Measurements from ENCODE around the gene FGFR4. TPM values are rescaled to one million over a fixed set of nuclear protein-coding genes. Genes with fewer than 3 reads are reported as not detected.
"Not testable (repeated sequence)": the region's sequence is repeated elsewhere in the genome, so short reads cannot be mapped to it uniquely, and the experiment has no call there.

Gene FGFR4
- total RNA-seq, 2 donors from 2014 or later = 1.6 to 2.8 TPM

DNA sequence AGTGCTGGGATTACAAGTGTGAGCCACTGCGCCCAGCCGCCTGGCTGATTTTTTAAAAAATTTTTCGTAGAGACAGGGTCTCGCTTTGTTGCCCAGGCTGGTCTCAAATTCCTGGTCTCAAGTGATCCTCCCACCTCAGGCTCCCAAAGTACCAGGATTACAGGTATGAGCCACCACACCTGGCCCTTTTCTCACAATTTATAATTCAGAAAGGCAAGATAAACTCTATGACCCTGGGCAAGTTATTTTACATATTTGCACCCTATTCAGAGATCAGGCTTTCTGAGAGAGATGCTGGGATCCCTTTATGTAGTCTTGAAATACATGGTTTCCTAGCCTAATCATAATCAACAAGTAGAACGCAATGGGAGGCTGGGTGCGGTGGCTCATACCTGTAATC lies 43.6 kb upstream of the FGFR4 start:
- TF ChIP-seq, protein P1, sequence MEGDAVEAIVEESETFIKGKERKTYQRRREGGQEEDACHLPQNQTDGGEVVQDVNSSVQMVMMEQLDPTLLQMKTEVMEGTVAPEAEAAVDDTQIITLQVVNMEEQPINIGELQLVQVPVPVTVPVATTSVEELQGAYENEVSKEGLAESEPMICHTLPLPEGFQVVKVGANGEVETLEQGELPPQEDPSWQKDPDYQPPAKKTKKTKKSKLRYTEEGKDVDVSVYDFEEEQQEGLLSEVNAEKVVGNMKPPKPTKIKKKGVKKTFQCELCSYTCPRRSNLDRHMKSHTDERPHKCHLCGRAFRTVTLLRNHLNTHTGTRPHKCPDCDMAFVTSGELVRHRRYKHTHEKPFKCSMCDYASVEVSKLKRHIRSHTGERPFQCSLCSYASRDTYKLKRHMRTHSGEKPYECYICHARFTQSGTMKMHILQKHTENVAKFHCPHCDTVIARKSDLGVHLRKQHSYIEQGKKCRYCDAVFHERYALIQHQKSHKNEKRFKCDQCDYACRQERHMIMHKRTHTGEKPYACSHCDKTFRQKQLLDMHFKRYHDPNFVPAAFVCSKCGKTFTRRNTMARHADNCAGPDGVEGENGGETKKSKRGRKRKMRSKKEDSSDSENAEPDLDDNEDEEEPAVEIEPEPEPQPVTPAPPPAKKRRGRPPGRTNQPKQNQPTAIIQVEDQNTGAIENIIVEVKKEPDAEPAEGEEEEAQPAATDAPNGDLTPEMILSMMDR (IDR thresholded peaks at IDR 0.05) = no peak
- Histone ChIP-seq H3K4me3 (no peak overlapping the region), H3K27ac (no peak overlapping the region), H3K4me1 (ENCODE audit: control insufficient read depth in 1 of 2, low read depth in 2 of 2) (peaks cover 0 to 19% of the 10 kb centered on the region in 2 donors), H3K36me3 (peaks cover 30% of the 10 kb centered on the region), H3K27me3 (replicated peaks; ENCODE audit: insufficient read depth) (no peaks in the 10 kb centered on the region), H3K9me3 (no peaks in the 10 kb centered on the region)
- ATAC-seq (ENCODE audit: insufficient number of reproducible peaks, low FRiP score, low read depth) = no peak
- DNase-seq (ENCODE audit: low spot score) = no peak

DNA sequence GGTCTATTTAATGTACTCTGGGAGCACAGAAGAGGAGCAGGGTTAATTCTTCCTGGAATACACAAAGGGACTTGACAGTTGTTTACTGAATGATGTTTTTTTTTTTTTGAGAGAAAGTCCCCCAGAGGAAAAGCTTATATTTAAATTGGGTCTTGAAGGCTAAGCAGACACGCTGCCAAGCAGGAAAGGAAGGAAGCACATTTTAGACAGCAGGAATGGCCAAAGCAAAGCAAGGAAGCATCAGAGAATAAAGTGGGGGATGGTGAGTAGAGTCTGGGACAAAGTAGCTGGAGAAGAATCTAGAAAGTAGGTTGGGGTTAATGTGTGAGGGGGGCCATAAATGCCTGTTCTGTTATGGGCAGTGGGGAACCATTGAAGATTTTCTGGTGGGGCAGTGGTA lies 42.8 kb upstream of the FGFR4 start:
- Histone ChIP-seq H3K4me1 (ENCODE audit: control insufficient read depth in 1 of 2, low read depth in 2 of 2) (peaks cover 0 to 19% of the 10 kb centered on the region in 2 donors), H3K27me3 (replicated peaks; ENCODE audit: insufficient read depth) (no peaks in the 10 kb centered on the region), H3K27ac (no peak overlapping the region), H3K4me3 (no peak overlapping the region), H3K36me3 (peaks cover 33% of the 10 kb centered on the region), H3K9me3 (no peaks in the 10 kb centered on the region)
- TF ChIP-seq, protein P1 (IDR thresholded peaks at IDR 0.05) = no peak
- ATAC-seq (ENCODE audit: insufficient number of reproducible peaks, low FRiP score, low read depth) = no peak
- no peak for DNase-seq (ENCODE audit: low spot score)

DNA sequence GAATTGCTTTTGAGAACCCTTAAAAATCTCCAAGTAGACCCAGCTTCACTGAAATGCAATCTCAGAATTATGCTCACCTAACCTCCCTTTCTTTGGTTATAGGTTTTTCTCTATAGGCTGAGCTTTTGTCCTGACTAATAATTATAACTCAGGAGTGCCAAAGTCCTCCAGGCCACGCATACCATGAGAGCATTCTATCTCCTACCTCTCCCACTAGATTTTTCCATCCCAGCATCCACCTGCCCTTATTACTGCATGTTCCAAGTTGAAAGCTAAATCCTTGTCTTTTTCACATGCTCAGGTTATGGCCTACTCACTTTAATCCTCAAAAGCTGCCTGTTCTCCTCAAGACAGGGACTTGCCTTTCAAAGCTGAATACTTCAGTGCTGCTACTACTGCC lies 42.1 kb upstream of the FGFR4 start:
- no peaks in the 10 kb centered on the region for H3K9me3 ChIP-seq
- H3K36me3 ChIP-seq = peaks cover 37% of the 10 kb centered on the region
- H3K4me1 ChIP-seq (ENCODE audit: control insufficient read depth in 1 of 2, low read depth in 2 of 2) = peaks cover 0 to 19% of the 10 kb centered on the region in 2 donors
- ATAC-seq (ENCODE audit: insufficient number of reproducible peaks, low FRiP score, low read depth) = no peak
- TF ChIP-seq, protein P1 (IDR thresholded peaks at IDR 0.05) = no peak
- no peaks in the 10 kb centered on the region for H3K27me3 ChIP-seq (replicated peaks; ENCODE audit: insufficient read depth)
- H3K4me3 ChIP-seq = no peak overlapping the region
- DNase-seq (ENCODE audit: low spot score) = no peak
- no peak overlapping the region for H3K27ac ChIP-seq

DNA sequence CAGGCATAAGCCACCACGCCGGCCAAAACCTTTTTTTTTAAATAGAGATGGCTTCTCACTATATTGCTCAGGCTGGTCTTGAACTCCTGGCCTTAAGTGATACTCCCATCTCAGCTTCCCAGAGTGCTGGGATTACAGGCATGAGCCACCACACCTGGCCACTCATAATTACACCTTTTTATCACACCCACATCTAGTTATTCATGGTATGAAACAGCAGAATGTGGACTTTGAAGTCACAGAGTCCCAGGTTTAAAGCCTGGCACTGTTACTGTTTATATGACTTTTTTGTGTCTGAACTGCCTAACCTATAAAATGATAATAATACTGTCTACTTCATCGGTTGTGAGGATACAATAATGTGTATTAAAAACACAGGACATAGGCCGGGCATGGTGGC lies 41.1 kb upstream of the FGFR4 start:
- peaks cover 45% of the 10 kb centered on the region for H3K36me3 ChIP-seq
- TF ChIP-seq, protein P1 (IDR thresholded peaks at IDR 0.05) = no peak
- H3K27me3 ChIP-seq (replicated peaks; ENCODE audit: insufficient read depth) = no peaks in the 10 kb centered on the region
- peaks cover 0 to 11% of the 10 kb centered on the region in 2 donors for H3K4me1 ChIP-seq (ENCODE audit: control insufficient read depth in 1 of 2, low read depth in 2 of 2)
- H3K27ac ChIP-seq = no peak overlapping the region
- no peak for DNase-seq (ENCODE audit: low spot score)
- no peaks in the 10 kb centered on the region for H3K9me3 ChIP-seq
- H3K4me3 ChIP-seq = no peak overlapping the region
- ATAC-seq (ENCODE audit: insufficient number of reproducible peaks, low FRiP score, low read depth) = no peak

DNA sequence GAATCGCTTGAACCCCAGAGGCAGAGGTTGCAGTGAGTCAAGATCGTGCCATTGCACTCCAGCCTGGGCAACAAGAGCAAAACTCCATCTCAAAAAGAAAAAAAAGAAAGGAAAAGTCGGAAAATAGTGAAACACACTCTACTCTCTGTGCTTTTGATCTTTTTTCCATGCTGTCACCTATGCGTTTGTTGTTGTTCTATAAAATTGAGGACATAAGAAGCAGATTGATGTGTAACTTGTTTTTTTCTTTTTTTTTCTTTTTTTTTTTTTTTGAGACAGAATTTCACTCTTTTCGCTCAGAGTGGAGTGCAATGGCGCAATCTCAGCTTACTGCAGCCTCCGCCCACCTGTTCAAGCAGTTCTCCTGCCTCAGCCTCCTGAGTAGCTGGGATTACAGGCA lies 38.2 kb upstream of the FGFR4 start:
- ATAC-seq (ENCODE audit: insufficient number of reproducible peaks, low FRiP score, low read depth); H3K9me3 ChIP-seq; DNase-seq (ENCODE audit: low spot score); H3K4me3 ChIP-seq; H3K4me1 ChIP-seq (ENCODE audit: control insufficient read depth in 1 of 2, low read depth in 2 of 2); H3K27me3 ChIP-seq (replicated peaks; ENCODE audit: insufficient read depth); H3K27ac ChIP-seq: not testable (repeated sequence)
- peaks cover 52% of the 10 kb centered on the region for H3K36me3 ChIP-seq

DNA sequence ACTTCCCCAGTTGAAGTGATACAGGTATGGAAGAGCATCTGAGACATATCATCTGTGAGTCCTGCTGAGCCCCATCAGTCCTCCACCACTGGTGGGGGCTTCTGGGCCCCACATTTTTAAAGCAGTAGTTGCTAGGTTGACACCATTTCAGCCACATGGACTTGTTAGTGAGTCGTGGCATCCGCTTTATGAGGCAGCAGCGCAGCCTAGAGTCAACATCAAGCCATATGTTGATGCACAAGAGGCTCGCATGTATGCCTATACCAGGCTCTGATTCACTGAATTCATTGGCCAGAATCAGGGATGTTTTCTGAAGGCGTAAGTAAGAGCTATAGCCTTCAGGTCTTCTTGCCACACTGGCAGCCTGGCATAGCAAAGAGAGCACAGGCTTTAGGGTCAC lies 37.4 kb upstream of the FGFR4 start:
- Histone ChIP-seq H3K4me3 (no peak overlapping the region), H3K27ac (no peak overlapping the region), H3K4me1 (ENCODE audit: control insufficient read depth in 1 of 2, low read depth in 2 of 2) (no peaks in the 10 kb centered on the region), H3K27me3 (replicated peaks; ENCODE audit: insufficient read depth) (no peaks in the 10 kb centered on the region), H3K9me3 (no peaks in the 10 kb centered on the region), H3K36me3 (peaks cover 52% of the 10 kb centered on the region)
- DNase-seq (ENCODE audit: low spot score) (no peak), ATAC-seq (ENCODE audit: insufficient number of reproducible peaks, low FRiP score, low read depth) (no peak)
- TF ChIP-seq, protein P1 (IDR thresholded peaks at IDR 0.05) = no peak
